ENCODE results near the gene KCNMB4.

Gene KCNMB4

DNA sequence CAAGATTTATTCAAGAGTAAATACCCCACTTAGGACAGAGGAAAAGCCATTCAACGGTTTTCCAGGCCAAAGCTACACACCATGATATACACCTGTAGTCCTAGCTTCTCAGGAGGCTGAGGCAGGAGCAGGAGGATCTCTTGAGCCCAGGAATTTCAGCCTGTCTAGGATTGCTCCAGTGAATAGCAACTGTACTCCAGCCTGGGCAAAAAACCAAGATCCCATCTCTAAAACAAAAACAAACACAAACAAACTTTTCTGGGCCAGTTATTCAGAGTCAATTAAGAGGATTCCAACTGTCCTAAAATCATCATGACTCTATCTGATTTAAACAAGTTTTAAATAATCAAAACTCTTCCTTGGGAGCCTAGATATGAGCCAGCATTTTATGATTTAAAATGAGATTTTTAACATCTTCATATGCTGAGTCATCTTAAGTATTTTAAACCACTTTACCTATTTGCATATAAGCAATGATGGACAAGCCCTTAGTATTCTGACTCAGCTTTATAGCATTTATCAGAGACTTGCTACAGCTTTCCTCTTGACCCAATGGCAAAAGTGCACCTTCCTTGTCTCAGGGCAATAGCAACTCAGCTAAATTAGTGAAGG lies 77.1 kb downstream of the KCNMB4 start:
- DNase-seq (ENCODE audit: low spot score), result peak; percentile 53

GRCh38 chr12:70444903-70445302 lies 78.8 kb downstream of the KCNMB4 start:
- DNase-seq (ENCODE audit: low spot score), result no peak

DNA sequence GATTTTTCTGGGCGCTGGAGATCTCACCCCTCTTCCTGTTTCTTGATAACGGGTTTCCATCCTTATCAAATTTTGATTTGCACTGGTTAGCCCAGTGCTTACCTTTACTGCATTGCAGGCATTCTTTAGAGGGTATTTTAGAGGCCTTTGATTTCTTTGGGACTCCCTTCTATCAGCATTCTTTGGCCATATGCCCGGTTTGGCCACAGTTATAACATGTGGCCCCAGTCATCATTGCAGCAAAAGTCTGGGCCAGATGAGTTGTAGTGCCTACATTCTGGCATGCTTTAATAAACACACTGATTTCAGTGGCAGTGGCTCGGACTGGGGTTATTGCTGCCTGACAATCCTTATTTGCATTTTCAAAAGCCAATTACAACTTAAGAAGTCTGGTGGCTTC lies 82.3 kb downstream of the KCNMB4 start:
- no peak for DNase-seq (ENCODE audit: low spot score)

DNA sequence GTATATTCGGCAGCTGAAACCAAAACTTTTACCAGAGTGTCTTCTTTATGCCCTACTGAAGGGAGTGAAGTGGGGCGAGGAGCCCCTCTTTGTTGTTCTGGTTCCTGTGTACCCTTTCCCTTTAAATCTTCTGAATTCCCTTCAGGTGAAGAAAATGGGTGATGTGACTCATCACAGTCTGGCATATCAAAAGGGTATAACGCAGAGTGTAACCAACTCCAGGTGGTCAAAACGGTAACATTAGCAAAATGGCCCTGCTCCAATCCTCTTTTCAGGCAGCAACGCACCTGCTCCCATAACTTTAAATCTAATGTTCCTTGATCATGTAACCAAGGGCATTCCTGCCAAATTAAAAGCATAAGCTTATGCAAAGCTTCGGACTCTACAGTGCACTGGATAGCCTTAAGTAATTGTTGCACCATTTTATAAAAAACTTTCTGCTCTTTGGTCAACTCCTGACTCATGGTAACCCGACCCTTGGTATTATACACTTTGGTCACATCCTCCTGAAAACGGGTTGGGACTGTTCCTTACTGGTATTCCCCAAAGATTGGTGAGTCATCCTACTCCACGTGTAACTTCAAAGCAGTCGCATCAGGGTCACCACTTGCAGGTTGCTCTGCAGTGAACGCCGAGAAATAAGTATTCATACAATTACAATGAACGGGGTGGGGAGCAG lies 83.1 kb downstream of the KCNMB4 start:
- DNase-seq (ENCODE audit: low spot score), result peak; percentile 21

- no peak for DNase-seq (ENCODE audit: low spot score)
These were observed 83.8 kb downstream of the KCNMB4 start for GRCh38 chr12:70449753-70450341.

DNA sequence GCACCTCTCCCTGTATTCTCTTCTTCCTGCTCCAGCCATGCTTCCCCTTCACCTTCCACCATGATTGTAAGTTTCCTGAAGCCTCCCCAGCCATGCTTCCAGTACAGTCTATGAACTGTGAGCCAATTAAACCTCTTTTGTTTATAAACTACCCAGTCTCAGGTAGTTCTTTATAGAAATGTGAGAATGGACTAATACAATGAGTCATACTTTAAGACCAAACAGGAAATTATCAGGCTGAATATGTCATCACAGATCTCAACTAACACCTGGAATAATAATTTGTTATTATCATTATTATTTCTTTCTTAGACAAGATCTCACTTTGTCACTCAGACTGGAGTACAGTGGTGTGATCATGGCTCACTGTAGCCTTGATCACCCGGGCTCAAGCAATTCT lies 85.4 kb downstream of the KCNMB4 start:
- DNase-seq (ENCODE audit: low spot score), result no peak

DNA sequence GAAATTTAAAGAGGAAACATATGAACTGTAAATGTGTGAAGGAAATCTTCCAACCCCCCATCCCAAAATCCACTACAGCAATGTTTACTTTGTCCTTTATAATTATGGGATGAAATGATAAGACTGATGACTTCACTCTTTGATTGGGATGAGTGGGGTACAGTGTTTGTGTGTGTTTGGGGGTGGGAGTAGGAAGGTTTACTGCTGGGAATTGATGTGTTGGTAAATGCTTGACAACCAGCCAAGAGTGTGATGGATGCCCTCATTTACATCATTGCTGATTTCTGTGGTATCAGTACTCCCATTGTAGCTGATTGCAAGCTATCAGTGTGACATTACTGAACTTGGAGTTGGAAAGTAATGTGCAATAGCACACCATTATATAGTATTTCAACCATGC lies 90.9 kb downstream of the KCNMB4 start:
- DNase-seq (ENCODE audit: low spot score), result no peak

DNA sequence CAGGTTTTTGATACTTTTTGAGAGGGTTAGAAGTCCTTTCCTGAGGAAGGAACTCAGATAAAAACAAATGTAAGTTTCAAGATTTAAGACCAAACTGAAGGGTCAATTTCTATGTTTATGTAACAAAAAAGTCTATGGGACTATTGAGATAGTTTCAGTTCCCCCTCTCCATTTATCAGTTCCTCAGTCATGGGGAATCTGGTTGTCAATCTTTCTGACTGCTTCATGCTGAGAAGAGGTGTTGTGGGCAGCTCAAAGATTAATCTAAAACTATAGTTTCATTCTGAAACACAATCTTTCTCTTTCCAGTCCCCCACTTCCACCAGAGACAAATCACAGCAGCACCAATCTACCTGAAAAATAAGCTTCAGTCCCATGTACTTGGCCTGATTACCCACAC lies 93.7 kb downstream of the KCNMB4 start:
- DNase-seq (ENCODE audit: low spot score), result no peak

DNA sequence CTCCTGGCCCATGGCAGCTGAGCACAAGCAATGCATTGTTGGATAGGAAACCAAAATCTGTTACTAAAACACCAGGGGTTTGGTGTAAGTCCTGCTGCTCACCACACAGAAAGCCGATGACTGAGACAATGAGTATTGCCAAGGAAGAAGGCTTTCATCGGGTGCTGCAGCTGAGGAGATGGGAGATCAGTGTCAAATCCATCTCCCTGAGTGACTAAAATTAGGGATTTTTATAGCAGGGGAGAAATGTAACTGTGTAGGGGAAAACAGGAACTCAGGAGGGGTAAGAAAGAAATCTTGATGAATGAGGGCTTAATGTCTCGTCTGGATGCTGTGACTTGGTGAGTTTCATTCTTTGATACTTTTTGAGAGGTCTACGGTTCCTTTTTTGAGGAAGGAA lies 97.9 kb downstream of the KCNMB4 start:
- no peak for DNase-seq (ENCODE audit: low spot score)

GRCh38 chr12:70466753-70467152 lies 100.7 kb downstream of the KCNMB4 start:
- no peak for DNase-seq (ENCODE audit: low spot score)

DNA sequence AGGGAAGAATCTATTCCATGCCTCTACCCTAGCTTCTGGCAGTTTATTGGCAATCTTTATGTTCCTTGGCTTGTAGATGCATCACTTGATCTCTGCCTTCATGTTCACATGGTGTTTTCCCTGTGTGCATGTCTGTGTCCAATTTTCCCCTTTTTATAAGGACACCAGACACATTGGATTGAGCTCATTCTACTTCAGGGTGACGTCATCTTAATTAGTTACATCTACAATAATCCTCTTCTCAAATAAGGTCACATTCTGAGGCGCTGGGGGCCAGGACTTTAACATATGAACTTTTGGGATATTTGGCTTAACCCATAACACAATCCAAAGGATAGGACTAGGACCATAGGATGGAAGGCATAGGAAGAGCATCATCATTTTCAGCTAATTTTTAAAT lies 101.4 kb downstream of the KCNMB4 start:
- DNase-seq (ENCODE audit: low spot score), result no peak

GRCh38 chr12:70467918-70468733 lies 102.0 kb downstream of the KCNMB4 start:
- DNase-seq (ENCODE audit: low spot score), result no peak

DNA sequence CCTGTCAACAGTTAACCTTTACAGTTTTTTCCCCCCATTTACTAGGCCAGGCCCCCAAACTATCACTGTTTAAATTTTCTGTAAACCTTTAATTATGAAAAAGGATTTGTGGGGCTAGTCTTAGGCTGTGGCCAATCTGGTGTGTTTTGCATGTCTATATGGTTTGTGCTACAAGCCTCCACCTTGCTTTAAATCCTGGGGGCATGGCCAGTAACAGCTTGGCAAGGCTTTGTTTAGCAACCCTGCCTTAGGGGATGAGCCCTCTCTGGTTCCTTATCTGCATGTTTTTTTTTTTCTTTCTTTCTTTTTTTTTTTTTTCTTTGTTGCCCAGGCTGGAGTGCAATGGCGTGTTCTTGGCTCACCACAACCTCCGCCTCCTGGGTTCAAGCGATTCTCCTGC lies 102.7 kb downstream of the KCNMB4 start:
- no peak for DNase-seq (ENCODE audit: low spot score)

GRCh38 chr12:70469221-70469820 lies 103.2 kb downstream of the KCNMB4 start:
- no peak for DNase-seq (ENCODE audit: low spot score)

DNA sequence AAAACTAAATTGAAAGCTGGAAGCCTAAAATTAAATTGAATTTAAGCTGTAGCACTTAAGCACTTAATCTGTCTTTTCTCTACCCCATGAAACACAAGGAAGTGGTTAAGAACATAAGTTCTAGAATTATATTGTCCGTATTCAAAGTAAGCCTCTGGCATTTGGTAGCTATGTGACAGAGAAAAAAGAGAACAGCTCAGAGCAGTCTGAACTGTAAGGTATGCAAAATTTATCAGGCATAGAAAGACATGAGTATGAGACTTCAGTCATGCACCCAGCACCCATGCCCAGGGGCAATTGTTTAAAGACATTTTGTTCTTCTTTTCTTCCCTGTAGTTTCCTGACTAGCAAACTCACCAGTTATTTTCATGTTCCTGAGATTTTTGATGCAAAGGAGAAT lies 116.7 kb downstream of the KCNMB4 start:
- DNase-seq (ENCODE audit: low spot score), result no peak
